GM12892 (cell line): ENCODE results near the gene C1QTNF6. TPM values are rescaled to one million over a fixed set of nuclear protein-coding genes. Genes with fewer than 3 reads are reported as not detected.
"Not testable (repeated sequence)": the region's sequence is repeated elsewhere in the genome, so short reads cannot be mapped to it uniquely, and the experiment has no call there.

Experiments
- DNase-seq: peaks from one replicate; pipeline ENCODE4 v3.0.0; 2011; ENCODE audit not compliant: insufficient read length
- FAIRE-seq: peaks from 2 replicates; lab custom pipeline; 2011; peaks lifted over from hg19 to GRCh38; lab: Jason Lieb, UNC
- POLR2A ChIP-seq: IDR thresholded peaks from 2 replicates; pipeline ENCODE4 v1.6.1; 2011; ENCODE audit warnings: low read depth, low read length, control low read depth
- POLR2AphosphoS5 ChIP-seq: IDR thresholded peaks from 2 replicates; pipeline ENCODE4 v1.6.1; 2011; ENCODE audit warnings: low read depth, low read length, control low read depth
- TAF1 ChIP-seq: IDR thresholded peaks from 2 replicates; pipeline ENCODE4 v1.6.1; 2011; ENCODE audit warnings: low read depth, mild to moderate bottlenecking, control low read depth, low read length, borderline replicate concordance
- polyA plus RNA-seq: library from polyadenylated mRNA; unstranded; fragments of >200 nt; gene quantifications from one replicate; pipeline ENCODE4 v1.2.1, GENCODE V29; 2012; ENCODE audit warnings: missing spikeins, inconsistent platforms; ENCODE audit not compliant: missing spikeins

C1QTNF6 gene
- polyA plus RNA-seq, result 4.9 TPM

DNA sequence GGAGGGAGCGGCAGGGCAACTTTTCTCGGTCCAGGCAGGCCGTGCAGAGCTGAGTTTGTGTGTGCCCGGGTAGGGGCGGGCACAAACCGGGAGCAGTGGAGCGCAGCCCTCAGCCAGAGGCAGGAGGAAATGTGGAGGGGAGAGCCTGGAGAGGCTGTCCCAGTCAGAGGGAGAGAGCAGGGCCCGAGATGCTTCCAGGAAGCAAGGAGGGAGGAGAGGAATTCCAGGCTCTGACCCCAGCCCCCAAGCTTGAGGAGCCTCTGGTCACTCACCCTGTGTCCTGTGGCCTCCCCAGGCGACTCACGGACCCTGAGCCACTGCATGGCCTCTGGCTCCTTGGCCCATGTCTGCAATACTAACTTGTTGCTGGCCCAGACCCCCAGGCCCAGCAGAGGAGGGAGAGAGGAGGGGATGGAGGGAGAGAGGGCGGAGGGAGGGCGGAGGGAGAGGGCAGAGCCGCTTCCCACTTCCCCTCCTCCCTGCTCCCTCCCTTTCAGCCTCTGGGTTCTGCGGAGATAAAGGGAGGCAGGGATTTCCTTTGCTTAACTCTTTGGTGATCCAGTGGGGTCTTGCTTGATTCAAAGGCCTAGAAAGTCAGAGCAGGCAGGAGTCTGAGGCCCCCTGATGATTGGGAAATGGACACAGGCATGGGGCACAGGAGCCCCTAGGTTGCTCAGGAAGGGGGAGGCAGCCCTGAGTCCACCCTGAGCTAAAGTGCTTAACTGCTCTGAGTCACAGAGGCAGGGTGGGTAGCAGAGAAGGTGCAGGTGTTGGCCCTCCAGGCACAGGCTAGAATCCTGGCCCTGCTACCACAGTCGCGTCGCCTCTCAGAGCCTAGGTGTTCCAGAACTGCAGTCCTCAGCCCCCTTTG lies at the start of gene C1QTNF6:
TSS of gene C1QTNF6 (minus strand) at position 357 of the 871 bp plus-strand sequence. CDS start at position 323, 34 bp downstream.
- DNase-seq, result no peak
- FAIRE-seq, result no peak
- TF ChIP-seq POLR2A (no peak), TAF1 (no peak), POLR2AphosphoS5 (no peak)

GRCh38 chr22:37235897-37236607 lies 48.0 kb upstream of the C1QTNF6 start:
- peak; percentile 27 for FAIRE-seq
- peak; percentile 12 for DNase-seq
- no peak for TF ChIP-seq POLR2A
- TF ChIP-seq POLR2AphosphoS5, result no peak
- no peak for TF ChIP-seq TAF1

DNA sequence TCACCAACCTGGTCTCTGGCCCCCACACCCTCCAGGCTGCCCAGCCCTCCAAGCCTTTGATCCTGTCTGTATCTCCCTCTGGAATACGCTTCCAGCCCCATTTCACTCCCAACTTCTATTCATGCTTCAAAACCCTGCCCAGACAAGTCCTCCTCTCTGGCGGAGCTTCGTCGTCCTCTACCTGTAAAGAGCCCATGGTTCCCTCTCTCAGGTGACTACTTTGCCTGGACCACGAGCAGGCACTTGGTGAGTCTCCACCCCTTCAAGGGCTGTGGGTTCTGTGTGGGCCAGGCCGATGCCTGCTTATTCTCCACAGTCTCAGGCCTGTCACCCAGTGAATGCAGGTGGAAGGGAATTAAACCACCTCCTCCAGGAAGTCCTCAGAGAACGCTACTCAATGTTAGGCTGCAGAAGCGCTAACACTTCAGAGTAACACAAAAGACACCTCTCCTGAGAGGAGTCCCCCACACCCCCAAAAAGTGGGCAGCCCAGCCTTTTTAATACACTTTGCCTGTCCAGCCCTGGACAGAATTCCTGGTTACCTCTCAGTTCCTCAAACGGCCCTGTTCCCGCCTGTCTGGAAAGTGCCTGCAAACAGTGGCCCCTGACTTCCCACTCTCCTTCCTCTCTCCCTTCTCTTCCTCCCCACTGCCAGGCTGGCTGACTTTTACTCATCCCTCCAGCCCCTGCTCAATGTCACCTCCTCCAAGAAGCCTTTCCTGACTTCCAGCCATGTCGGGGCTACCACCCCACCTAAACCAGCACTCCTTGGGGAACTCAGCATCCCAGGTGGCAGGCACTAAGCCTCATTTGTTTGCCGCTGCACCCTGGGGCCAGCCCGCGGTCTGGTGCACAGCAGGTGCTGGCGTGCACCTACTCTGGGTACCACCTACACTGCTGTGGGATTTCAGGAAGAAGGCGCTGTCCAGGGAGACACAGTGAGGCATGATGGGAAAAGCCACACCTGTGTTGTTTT lies 47.0 kb upstream of the C1QTNF6 start:
- FAIRE-seq (peak; percentile 24), DNase-seq (peak; percentile 7)
- no peak for TF ChIP-seq POLR2AphosphoS5
- no peak for TF ChIP-seq POLR2A
- no peak for TF ChIP-seq TAF1

DNA sequence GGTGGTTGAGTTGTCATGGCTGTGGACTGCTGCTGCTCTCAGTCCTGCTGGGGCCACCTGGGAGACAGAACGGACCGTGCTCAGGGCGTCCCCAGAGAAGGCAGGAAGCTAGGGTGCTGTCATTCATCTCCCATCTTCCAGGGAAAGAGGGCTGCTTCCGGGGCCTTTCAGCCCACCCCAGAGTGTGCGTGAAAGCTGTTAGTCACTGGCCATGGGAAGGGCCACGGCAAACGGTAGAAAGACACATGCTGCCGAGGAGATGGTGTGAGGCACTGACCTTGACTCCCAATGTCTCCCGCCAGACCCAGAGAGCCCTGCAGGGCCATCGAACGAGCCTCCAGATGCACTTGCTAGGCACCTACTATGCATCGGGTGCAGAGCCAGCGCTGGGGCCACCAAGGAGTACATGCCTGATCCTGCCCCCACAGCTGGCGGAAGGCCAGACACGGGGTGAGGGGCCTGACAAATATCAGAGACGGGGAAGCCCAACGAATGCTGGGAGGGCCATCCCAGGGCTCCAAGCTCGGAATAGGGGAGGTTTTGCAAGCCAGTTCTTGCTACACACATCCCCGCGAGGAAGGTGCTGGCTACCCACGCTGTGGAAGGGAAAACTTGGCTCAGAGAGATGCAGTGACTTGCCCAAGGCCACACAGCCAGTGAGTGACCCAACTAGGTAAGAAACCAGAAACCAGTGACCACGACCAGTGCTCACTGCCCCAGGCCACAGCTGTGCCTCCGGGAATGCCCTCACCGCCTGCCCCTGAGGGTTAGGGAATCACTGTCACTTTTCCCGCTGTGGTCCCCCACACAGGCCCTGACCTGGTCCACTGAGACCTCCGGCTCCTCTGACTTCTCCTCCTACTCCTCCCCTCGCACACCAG lies 45.9 kb upstream of the C1QTNF6 start:
- FAIRE-seq, result no peak
- peak; percentile 2 for DNase-seq
- TF ChIP-seq POLR2A (no peak), POLR2AphosphoS5 (no peak), TAF1 (no peak)

GRCh38 chr22:37233371-37233750 lies 45.3 kb upstream of the C1QTNF6 start:
- FAIRE-seq, DNase-seq: not testable (repeated sequence)

DNA sequence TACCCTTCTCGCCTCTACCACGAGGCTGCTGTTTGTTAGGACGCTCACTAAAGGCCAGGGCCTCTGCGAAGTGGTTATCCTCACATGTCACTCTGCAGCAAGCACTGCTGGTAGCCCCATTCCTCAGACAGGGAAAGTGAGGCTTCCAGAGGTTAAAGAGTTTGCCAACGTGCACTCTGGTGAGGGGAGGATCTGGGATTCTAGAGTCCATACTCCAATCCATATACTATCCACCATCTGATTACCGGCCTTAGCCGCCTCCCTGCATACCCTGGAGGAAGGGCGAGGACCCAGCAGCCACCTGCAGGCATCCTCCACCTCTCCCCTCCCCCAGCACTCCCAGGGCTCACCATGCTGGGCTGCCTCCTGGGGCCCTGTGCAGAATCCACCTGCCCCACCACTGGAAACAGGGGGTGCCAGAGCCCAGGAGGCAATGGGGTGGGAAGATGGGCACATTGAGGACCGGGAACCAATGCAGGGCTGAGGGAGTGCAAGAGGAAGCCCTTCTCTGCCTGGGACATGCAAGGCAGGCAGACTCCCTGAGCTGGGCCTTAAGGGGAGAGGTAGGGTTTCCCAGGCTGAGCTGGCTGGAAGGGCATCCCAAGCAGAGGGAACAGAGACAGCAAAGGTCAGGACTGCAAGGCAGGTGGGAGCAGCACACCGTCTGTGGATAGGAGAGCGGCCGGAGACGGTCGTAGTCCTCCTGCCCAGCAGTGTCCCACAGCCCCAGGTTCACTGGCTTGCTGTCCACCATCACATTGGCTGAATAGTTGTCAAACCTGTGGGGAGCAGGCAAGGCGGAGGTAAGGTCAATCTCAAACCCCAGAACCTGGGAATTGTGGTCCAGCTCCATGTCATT lies 44.3 kb upstream of the C1QTNF6 start:
- no peak for DNase-seq
- no peak for FAIRE-seq
- TF ChIP-seq POLR2AphosphoS5 (no peak), TAF1 (no peak), POLR2A (no peak; the same call in 1 of the 2 replicates)

- FAIRE-seq (peak; percentile 42), DNase-seq (no peak)
- TF ChIP-seq POLR2A (no peak), TAF1 (no peak), POLR2AphosphoS5 (no peak)
These were observed 43.5 kb upstream of the C1QTNF6 start for GRCh38 chr22:37231406-37232139.

GRCh38 chr22:37230673-37231405 lies 42.8 kb upstream of the C1QTNF6 start:
- TF ChIP-seq POLR2A (peak; percentile 49; the same call in 1 of the 2 replicates), TAF1 (no peak), POLR2AphosphoS5 (0 out of 2 replicates have a peak, but pooled peaks have one; percentile 28)
- peak; percentile 52 for DNase-seq
- no peak for FAIRE-seq
